ENCODE measurements around the gene CCL1.

CCL1 gene

GRCh38 chr17:34382621-34383124 lies 19.6 kb upstream of the CCL1 start:
- DNase-seq, result no peak

GRCh38 chr17:34379868-34380267 lies 16.8 kb upstream of the CCL1 start:
- DNase-seq, result no peak

GRCh38 chr17:34378664-34379101 lies 15.7 kb upstream of the CCL1 start:
- no peak for DNase-seq

GRCh38 chr17:34377078-34377823 lies 14.2 kb upstream of the CCL1 start:
- no peak for DNase-seq

- DNase-seq, result no peak
Measured at GRCh38 chr17:34375426-34375997, 12.5 kb upstream of the CCL1 start.

GRCh38 chr17:34374457-34374856 lies 11.4 kb upstream of the CCL1 start:
- no peak for DNase-seq

- DNase-seq, result no peak
Measured at GRCh38 chr17:34371405-34372100, 8.5 kb upstream of the CCL1 start.

- DNase-seq, result no peak
Measured at GRCh38 chr17:34370997-34371395, 8.0 kb upstream of the CCL1 start.

- no peak for DNase-seq
Measured at GRCh38 chr17:34370376-34370996, 7.5 kb upstream of the CCL1 start.

GRCh38 chr17:34369571-34369970 lies 6.5 kb upstream of the CCL1 start:
- DNase-seq, result no peak

- DNase-seq, result no peak
Measured at GRCh38 chr17:34368946-34369500, 6.0 kb upstream of the CCL1 start.

GRCh38 chr17:34368196-34368945 lies 5.3 kb upstream of the CCL1 start:
- no peak for DNase-seq

- no peak for DNase-seq
Measured at GRCh38 chr17:34367486-34368195, 4.6 kb upstream of the CCL1 start.

- DNase-seq, result no peak
Measured at GRCh38 chr17:34366529-34367107, 3.6 kb upstream of the CCL1 start.

- DNase-seq, result no peak
Measured at GRCh38 chr17:34366010-34366409, 3.0 kb upstream of the CCL1 start.

- DNase-seq, result no peak
Measured at GRCh38 chr17:34365340-34365739, 2.3 kb upstream of the CCL1 start.

- no peak for DNase-seq
Measured at GRCh38 chr17:34364751-34365150, 1.7 kb upstream of the CCL1 start.

- DNase-seq, result peak; percentile 10
Measured at GRCh38 chr17:34361478-34362061, 1.5 kb downstream of the CCL1 start.

- DNase-seq, result no peak
Measured at GRCh38 chr17:34360601-34361270, 2.3 kb downstream of the CCL1 start.

- DNase-seq, result no peak
Measured at GRCh38 chr17:34358631-34359030, 4.4 kb downstream of the CCL1 start.
